Uterus (tissue), 4 donors: ENCODE results near the gene ZMYND10. TPM values are rescaled to one million over a fixed set of nuclear protein-coding genes. Genes with fewer than 3 reads are reported as not detected.

ENCODE experiments used
- DNase-seq, 2 donors: peaks; one replicate each; pipeline ENCODE4 v3.0.0-alpha.2; 2019 to 2020
- H3K27ac ChIP-seq, 2 donors: fragments of 200-600 bp; sonication (generic); 1 replicate in 1 of 2; 2 replicates in 1 of 2; pipeline ENCODE4 v1.5.1; 2016 to 2018
- H3K27me3 ChIP-seq, 2 donors: fragments of 200-600 bp; sonication (generic); one replicate each; pipeline ENCODE4 v1.5.1; 2018 to 2019; ENCODE audit warnings: control low read depth in 1 of 2
- H3K36me3 ChIP-seq, 2 donors: fragments of 200-600 bp; sonication (generic); one replicate each; pipeline ENCODE4 v1.5.1; 2019; ENCODE audit warnings: control low read depth in 1 of 2
- H3K4me1 ChIP-seq, 2 donors: fragments of 200-600 bp; sonication (generic); one replicate each; pipeline ENCODE4 v1.5.1; 2018 to 2019; ENCODE audit warnings: control low read depth in 1 of 2
- H3K4me3 ChIP-seq, 2 donors: fragments of 200-600 bp; sonication (generic); 1 replicate in 1 of 2; 2 replicates in 1 of 2; pipeline ENCODE4 v1.5.1; 2018 to 2019; ENCODE audit warnings: mild to moderate bottlenecking in 1 of 2
- H3K9me3 ChIP-seq, 2 donors: fragments of 200-600 bp; sonication (generic); one replicate each; pipeline ENCODE4 v1.5.1; 2019; ENCODE audit warnings: control low read depth in 1 of 2
- POLR2A ChIP-seq, 2 donors: fragments of 450-650 bp; IDR thresholded peaks; one replicate each; pipeline ENCODE4 v1.6.1; 2016; ENCODE audit warnings: antibody characterized with exemption in 2 of 2, mild to moderate bottlenecking in 1 of 2, moderate library complexity in 1 of 2
- intact Hi-C: fragments of 100-400 bp; cut with DNase I; formaldehyde crosslinking; loops from one replicate; pipeline ENCODE4 v1.15.1; 2023; ENCODE audit warnings: low total_unique reads
- total RNA-seq, 4 donors: library from RNA; depleted of rRNA in 3 of 4; stranded (reverse); fragments of >200 nt in 3 of 4; gene quantifications; one replicate each; pipeline versions ENCODE4 v1.1.0 to v1.2.4, GENCODE V29; 2014 to 2023
- TF ChIP-seq, protein P1 (sequence below), 4 experiments: fragments of 200-600 bp in 2 of 4; fragments of 450-650 bp in 2 of 4; sonication (generic) in 2 of 4; IDR thresholded peaks; one replicate each; pipeline ENCODE4 v1.5.1; 2016 to 2019; ENCODE audit warnings: antibody characterized with exemption in 4 of 4, mild to moderate bottlenecking in 2 of 4, moderate library complexity in 1 of 4
- donor health status: DM: yes; HTN: yes; CAD: no.

The ZMYND10 gene
- total RNA-seq, 4 donors from 2014 or later, result 1.5 to 11.4 (median 4.9) TPM

DNA sequence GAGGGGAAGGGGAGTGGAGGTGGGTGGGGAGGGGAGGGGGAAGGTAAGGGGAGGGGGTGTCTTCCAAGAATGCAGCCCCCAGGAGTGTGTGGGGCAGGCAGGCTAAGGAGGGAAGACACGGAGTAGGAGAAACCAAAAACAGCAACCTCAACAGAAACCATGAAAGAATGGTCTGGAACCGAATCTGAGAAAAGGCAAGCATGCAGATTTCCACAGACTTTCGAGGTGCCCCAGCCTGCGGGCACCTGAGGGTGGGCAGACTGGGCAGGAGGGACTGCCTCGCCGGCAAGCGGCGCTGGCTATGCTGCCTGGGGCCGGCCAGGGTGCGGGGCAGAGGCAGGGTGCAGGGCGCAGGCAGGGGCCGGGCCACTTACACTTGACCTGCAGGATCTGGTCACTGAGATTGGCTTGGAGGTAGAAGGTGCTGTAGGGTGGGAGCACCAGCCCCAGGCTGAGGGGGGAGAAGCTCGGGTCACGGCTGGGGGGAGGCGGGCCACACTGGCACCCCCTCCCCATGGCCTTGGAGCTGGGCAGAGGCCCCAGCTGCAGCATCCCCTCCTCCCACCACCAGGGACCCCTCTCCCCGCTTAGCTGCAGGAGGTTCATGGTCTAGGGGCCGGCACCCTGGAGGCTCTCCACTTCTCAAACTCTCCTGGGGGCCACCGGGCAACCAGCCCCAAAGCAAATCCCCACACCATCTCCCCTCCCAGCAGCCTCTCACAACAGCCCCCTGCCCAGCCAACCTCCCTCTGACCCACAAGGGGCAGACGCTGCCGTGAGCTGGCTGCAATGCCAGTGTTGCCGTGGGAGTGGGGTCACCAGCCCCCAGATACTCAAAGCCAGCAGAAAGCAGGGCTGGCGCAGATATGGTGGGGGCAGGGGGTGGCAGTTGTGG is 29.1 kb upstream of the ZMYND10 start:
- TF ChIP-seq, protein P1, sequence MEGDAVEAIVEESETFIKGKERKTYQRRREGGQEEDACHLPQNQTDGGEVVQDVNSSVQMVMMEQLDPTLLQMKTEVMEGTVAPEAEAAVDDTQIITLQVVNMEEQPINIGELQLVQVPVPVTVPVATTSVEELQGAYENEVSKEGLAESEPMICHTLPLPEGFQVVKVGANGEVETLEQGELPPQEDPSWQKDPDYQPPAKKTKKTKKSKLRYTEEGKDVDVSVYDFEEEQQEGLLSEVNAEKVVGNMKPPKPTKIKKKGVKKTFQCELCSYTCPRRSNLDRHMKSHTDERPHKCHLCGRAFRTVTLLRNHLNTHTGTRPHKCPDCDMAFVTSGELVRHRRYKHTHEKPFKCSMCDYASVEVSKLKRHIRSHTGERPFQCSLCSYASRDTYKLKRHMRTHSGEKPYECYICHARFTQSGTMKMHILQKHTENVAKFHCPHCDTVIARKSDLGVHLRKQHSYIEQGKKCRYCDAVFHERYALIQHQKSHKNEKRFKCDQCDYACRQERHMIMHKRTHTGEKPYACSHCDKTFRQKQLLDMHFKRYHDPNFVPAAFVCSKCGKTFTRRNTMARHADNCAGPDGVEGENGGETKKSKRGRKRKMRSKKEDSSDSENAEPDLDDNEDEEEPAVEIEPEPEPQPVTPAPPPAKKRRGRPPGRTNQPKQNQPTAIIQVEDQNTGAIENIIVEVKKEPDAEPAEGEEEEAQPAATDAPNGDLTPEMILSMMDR (IDR thresholded peaks at IDR 0.05), result no peak
- no peak for TF ChIP-seq POLR2A (IDR thresholded peaks at IDR 0.05)
- Histone ChIP-seq H3K27ac (no peak overlapping the region), H3K4me1 (no peaks in the 10 kb centered on the region), H3K4me3 (no peak overlapping the region), H3K9me3 (no peaks in the 10 kb centered on the region), H3K27me3 (no peaks in the 10 kb centered on the region), H3K36me3 (no peaks in the 10 kb centered on the region)
- no peak for DNase-seq
- intact Hi-C loops, result loop anchor here (10.0 kb wide), 1 partner anchor 170 kb away; no protein-coding TSS in a partner anchor

DNA sequence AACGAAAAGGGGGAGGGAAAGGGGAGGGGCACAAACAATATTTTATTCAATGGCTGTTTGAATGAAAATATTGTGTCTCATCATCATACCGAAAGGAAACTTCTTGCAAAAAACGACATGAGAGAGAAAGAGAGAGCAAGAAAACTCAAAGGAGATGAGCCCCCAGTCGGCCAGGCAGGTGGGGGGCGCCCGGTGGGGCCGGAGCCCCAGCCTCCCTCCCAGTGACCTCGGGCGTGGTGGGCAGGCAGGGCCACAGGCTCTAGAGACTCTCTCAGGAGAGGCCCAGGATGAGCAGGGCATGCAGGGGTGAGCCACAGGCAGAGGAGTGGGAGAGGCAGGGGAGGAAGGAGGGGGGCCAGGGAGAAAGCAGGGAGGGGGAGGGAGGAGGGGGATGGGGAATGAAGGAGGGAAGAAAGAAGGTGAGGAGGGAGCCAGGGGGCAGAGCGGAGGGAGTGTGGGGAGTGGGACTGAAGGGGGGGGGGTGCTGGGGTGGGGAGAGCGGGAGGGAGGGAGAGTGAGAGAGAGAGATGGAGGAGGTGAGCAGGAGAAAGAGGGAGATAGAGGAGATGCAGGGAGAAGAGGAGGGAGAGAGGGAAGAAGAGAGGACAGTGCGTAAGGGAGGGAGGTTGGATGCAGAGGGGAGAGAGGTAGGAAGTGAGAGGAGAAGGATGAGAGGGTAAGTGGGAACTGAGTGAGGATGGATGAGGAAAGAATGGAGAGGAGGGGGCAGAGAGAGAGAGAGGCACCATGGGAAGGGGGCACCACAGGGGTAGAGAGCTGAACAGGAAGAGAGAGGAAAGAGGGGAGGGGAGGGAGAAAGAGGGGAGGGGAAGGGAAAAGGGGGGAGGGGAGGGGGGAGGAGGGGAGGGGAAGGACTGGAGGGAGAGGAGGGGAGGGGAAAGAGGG is 27.9 kb upstream of the ZMYND10 start:
- TF ChIP-seq, protein P1 (IDR thresholded peaks at IDR 0.05), result no peak
- TF ChIP-seq POLR2A (IDR thresholded peaks at IDR 0.05), result no peak
- no peak overlapping the region for H3K4me3 ChIP-seq

DNA sequence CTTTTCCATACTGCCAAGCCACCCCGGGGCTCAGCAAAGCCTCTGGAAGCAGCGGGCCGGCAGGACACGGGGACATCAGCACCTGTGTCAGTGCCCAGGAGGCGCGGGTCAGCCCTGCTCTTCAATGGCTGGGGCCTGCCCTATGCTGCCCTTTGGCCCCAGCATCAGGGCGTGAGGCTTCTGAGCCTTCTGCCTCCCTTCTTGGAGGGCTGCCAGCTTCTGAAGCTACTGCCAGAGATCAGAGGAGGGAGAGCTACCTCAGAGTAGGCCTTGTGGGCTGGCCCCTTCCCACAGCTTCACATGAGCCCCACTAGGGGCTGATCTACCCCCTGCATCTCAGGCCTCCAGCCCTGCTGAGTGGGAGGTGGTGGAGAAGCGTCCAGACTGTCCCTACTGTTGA is 26.8 kb upstream of the ZMYND10 start:
- H3K9me3 ChIP-seq, result no peaks in the 10 kb centered on the region
- no peak for TF ChIP-seq POLR2A (IDR thresholded peaks at IDR 0.05)
- TF ChIP-seq, protein P1 (IDR thresholded peaks at IDR 0.05), result no peak
- H3K36me3 ChIP-seq, result no peaks in the 10 kb centered on the region
- DNase-seq, result no peak
- intact Hi-C loops, result loop anchor here (10.0 kb wide), 1 partner anchor 172 kb away; no protein-coding TSS in a partner anchor
- no peaks in the 10 kb centered on the region for H3K4me1 ChIP-seq
- H3K4me3 ChIP-seq, result no peak overlapping the region
- no peak overlapping the region for H3K27ac ChIP-seq
- no peaks in the 10 kb centered on the region for H3K27me3 ChIP-seq

More for the DNA sequence above, 27.9 kb upstream of the ZMYND10 start:
- Histone ChIP-seq H3K36me3 (no peaks in the 10 kb centered on the region), H3K9me3 (no peaks in the 10 kb centered on the region), H3K4me1 (no peaks in the 10 kb centered on the region), H3K27me3 (no peaks in the 10 kb centered on the region), H3K27ac (no peak overlapping the region)
- intact Hi-C loops, result loop anchor here (10.0 kb wide), 1 partner anchor 171 kb away; no protein-coding TSS in a partner anchor
- DNase-seq, result no peak

DNA sequence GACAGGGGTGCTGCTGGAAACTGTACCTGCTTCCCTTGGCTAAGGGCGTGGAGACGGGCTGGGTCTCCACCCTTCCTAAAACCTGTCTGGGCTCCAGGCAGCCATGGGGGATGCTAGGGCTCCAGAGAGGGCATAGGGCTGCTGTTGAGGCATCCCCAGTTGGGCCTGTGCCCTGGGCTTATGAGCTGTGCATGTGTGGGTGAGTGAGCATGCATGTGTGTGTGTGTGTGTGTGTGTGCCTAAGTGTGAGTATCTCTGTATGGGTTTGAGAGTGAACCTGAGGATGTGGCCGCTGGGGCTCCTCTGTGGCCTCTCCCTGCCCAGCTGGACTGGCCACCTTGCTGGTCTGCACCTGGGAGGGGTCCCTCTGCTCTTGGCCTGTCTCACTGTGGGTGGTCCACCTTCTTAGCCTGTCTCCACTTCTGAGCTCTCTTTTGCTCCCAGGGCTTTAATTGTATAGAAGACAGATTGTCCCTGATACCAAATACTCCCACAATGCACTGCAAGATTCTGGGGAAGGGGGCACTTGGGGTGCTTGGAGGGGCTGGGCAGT is 25.7 kb upstream of the ZMYND10 start:
- Histone ChIP-seq H3K27ac (no peak overlapping the region), H3K9me3 (no peaks in the 10 kb centered on the region), H3K4me3 (no peak overlapping the region), H3K36me3 (no peaks in the 10 kb centered on the region), H3K27me3 (no peaks in the 10 kb centered on the region), H3K4me1 (no peaks in the 10 kb centered on the region)
- DNase-seq, result no peak
- intact Hi-C loops, result loop anchor here (10.0 kb wide), 1 partner anchor 174 kb away; no protein-coding TSS in a partner anchor
- no peak for TF ChIP-seq POLR2A (IDR thresholded peaks at IDR 0.05)
- TF ChIP-seq, protein P1 (IDR thresholded peaks at IDR 0.05), result no peak
